Vagina (tissue), 2 donors: Measurements from ENCODE around the gene DCST2. TPM values are rescaled to one million over a fixed set of nuclear protein-coding genes. Genes with fewer than 3 reads are reported as not detected.

ENCODE experiments used
- DNase-seq, 2 donors: peaks; one replicate each; pipeline ENCODE4 v3.0.0-alpha.2; 2017; ENCODE audit errors: extremely low spot score in 2 of 2
- H3K27ac ChIP-seq: fragments of 200-600 bp; sonication (generic); one replicate; pipeline ENCODE4 v1.5.1; 2019
- H3K27me3 ChIP-seq: fragments of 200-600 bp; sonication (generic); one replicate; pipeline ENCODE4 v1.5.1; 2019
- H3K36me3 ChIP-seq, 2 donors: fragments of 200-600 bp; sonication (generic); one replicate each; pipeline ENCODE4 v1.5.1; 2017 to 2019
- H3K4me1 ChIP-seq: fragments of 200-600 bp; sonication (generic); one replicate; pipeline ENCODE4 v1.5.1; 2019
- H3K4me3 ChIP-seq, 2 donors: fragments of 200-600 bp; sonication (generic); 1 replicate in 1 of 2; 2 replicates in 1 of 2; pipeline ENCODE4 v1.5.1; 2016 to 2019
- H3K9me3 ChIP-seq: fragments of 200-600 bp; sonication (generic); one replicate; pipeline ENCODE4 v1.5.1; 2019
- CTCF ChIP-seq, 3 experiments: fragments of 450-650 bp in 2 of 3; fragments of 200-600 bp in 1 of 3; sonication (generic) in 1 of 3; IDR thresholded peaks; one replicate each; pipeline ENCODE4 v1.5.1; 2017 to 2019; ENCODE audit warnings: antibody characterized with exemption in 3 of 3, mild to moderate bottlenecking in 2 of 3, moderate library complexity in 2 of 3
- POLR2A ChIP-seq, 2 donors: fragments of 450-650 bp; IDR thresholded peaks; one replicate each; pipeline ENCODE4 v1.6.1; 2017; ENCODE audit warnings: antibody characterized with exemption in 2 of 2, mild to moderate bottlenecking in 2 of 2, moderate library complexity in 2 of 2
- POLR2AphosphoS5 ChIP-seq, 2 donors: sonication (generic); formaldehyde crosslinking; IDR thresholded peaks; one replicate each; pipeline ENCODE4 v1.9.0; 2017; ENCODE audit warnings: antibody characterized with exemption in 2 of 2, mild to moderate bottlenecking in 2 of 2, low read depth in 1 of 2; ENCODE audit not compliant: insufficient read depth in 1 of 2
- intact Hi-C: fragments of 100-400 bp; cut with DNase I; formaldehyde crosslinking; loops from one replicate; pipeline ENCODE4 v1.15.1; 2023
- total RNA-seq: library from RNA; depleted of rRNA; stranded (reverse); fragments of >200 nt; gene quantifications from one replicate; pipeline ENCODE4 v1.2.3, GENCODE V29; 2016

DCST2 gene
- total RNA-seq, 1 donor from 2014 or later, result 7.9 TPM

DNA sequence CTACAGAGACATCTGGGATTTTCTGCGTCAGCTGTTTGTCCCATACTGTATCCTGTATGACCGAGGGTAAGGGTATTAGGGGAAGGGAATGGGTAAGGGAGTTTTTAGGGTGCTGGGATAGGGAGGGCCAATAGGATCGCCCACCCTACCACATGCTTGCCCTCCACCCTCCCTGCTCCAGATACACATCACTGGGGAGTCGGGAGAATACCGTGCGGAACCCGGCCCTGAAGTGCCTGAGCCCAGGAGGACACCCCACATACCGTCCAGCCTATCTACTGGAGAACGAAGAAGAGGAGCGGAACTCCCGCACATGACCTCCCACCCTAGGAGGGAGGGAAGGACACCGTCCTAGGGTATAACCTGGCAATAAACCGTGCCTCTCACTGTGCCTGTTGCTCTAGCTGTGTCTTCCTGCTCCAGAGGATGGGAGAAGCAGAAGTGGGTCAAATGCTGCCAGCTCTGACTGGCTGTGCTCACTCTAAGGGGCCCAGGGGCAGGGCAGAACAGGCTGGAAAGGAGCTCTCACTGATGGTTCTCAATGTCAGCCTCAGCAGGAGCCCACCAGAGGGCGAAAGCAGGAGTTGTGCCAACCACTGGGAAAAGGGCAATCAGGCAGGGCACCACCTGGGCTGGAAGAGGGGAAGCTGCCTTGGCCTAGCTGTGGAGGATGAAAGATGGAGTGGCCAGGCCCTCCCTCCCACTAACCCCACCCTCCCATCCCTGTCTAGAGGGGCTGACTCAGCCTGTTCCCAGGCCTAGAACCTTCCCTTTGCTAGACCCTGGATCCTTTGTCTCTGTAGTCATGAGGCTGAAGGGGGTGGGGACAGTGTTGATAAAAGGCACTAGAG is 40.6 kb downstream of the DCST2 start:
- peaks cover 8% of the 10 kb centered on the region for H3K4me1 ChIP-seq
- TF ChIP-seq POLR2A (IDR thresholded peaks at IDR 0.05), result no peak
- no peak for TF ChIP-seq CTCF (IDR thresholded peaks at IDR 0.05)
- no peak for TF ChIP-seq POLR2AphosphoS5 (IDR thresholded peaks at IDR 0.05; ENCODE audit: insufficient read depth in 1 of 2, low read depth in 1 of 2)
- intact Hi-C loops, result no loop called here
- H3K36me3 ChIP-seq, result peaks cover 0 to 17% of the 10 kb centered on the region in 2 donors
- DNase-seq, result no peak
- no peak overlapping the region for H3K4me3 ChIP-seq
- no peaks in the 10 kb centered on the region for H3K27me3 ChIP-seq
- no peak overlapping the region for H3K27ac ChIP-seq
- H3K9me3 ChIP-seq, result no peaks in the 10 kb centered on the region

DNA sequence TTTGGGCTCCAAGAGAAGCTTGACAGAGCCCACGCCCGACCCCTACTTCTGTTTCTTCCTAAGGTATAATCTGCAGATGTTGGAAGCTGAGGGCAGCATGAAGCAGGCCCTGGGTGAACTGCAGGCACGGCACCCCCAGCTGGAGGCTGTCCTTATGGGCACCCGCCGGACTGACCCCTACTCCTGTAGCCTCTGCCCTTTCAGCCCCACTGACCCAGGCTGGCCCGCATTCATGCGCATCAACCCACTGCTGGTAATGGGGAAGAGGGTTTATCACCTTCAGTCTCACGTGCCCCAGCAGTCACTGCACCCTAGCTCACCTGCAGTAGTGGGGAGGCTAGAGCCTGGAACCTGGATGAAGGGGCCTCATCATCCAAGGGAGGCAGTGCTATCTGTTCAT is 43.3 kb downstream of the DCST2 start:
- no peak for DNase-seq
- Histone ChIP-seq H3K9me3 (no peaks in the 10 kb centered on the region), H3K27ac (no peak overlapping the region), H3K4me1 (peaks cover 7% of the 10 kb centered on the region), H3K4me3 (no peak overlapping the region), H3K36me3 (peaks cover 0 to 18% of the 10 kb centered on the region in 2 donors), H3K27me3 (no peaks in the 10 kb centered on the region)
- TF ChIP-seq CTCF (IDR thresholded peaks at IDR 0.05) (no peak), POLR2AphosphoS5 (IDR thresholded peaks at IDR 0.05; ENCODE audit: insufficient read depth in 1 of 2, low read depth in 1 of 2) (no peak), POLR2A (IDR thresholded peaks at IDR 0.05) (no peak)
- intact Hi-C loops, result no loop called here

- Histone ChIP-seq H3K27ac (no peak overlapping the region), H3K36me3 (peaks cover 0 to 18% of the 10 kb centered on the region in 2 donors), H3K9me3 (no peaks in the 10 kb centered on the region), H3K4me3 (no peak overlapping the region), H3K27me3 (no peaks in the 10 kb centered on the region), H3K4me1 (peaks cover 13% of the 10 kb centered on the region)
- DNase-seq, result no peak
- TF ChIP-seq CTCF (IDR thresholded peaks at IDR 0.05) (no peak), POLR2A (IDR thresholded peaks at IDR 0.05) (no peak), POLR2AphosphoS5 (IDR thresholded peaks at IDR 0.05; ENCODE audit: insufficient read depth in 1 of 2, low read depth in 1 of 2) (no peak)
- intact Hi-C loops, result no loop called here
These were observed 44.3 kb downstream of the DCST2 start for GRCh38 chr1:154989195-154989860.

DNA sequence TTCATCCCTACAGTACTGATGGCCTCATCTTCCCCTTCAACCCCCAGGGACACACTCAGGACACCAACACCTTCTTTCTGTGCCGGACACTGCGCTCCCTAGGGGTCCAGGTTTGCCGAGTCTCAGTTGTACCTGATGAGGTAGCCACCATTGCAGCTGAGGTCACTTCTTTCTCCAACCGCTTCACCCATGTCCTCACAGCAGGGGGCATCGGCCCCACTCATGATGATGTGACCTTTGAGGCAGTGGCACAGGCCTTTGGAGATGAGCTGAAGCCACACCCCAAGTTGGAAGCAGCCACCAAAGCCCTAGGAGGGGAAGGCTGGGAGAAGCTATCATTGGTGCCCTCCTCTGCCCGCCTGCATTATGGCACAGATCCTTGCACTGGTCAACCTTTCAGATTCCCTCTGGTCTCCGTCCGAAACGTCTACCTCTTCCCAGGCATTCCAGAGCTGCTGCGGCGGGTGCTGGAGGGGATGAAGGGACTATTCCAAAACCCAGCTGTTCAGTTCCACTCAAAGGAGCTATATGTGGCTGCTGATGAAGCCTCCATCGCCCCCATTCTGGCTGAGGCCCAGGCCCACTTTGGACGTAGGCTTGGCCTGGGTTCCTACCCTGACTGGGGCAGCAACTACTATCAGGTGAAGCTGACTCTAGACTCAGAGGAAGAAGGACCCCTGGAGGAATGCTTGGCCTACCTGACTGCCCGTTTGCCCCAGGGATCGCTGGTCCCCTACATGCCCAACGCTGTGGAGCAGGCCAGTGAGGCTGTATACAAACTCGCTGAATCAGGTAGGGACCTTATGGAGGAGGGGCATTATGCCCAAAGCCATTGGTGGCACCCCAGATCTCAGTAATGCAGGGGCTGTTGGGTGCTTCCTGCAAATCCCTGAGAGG is 45.3 kb downstream of the DCST2 start:
- H3K27ac ChIP-seq, result no peak overlapping the region
- no peak for DNase-seq
- no peaks in the 10 kb centered on the region for H3K9me3 ChIP-seq
- no peaks in the 10 kb centered on the region for H3K27me3 ChIP-seq
- H3K4me3 ChIP-seq, result no peak overlapping the region
- peaks cover 0 to 18% of the 10 kb centered on the region in 2 donors for H3K36me3 ChIP-seq
- H3K4me1 ChIP-seq, result peaks cover 23% of the 10 kb centered on the region
- intact Hi-C loops, result no loop called here
- TF ChIP-seq POLR2A (IDR thresholded peaks at IDR 0.05) (no peak), POLR2AphosphoS5 (IDR thresholded peaks at IDR 0.05; ENCODE audit: insufficient read depth in 1 of 2, low read depth in 1 of 2) (no peak), CTCF (IDR thresholded peaks at IDR 0.05) (no peak)
